T-helper 1 cell treated with Interleukin-12 subunit alpha and Interleukin-12 subunit beta and Interleukin-4 antibody, amounts not matched to agents 30 μg/mL and 1 μg/mL, for 36 hours (primary cell): ENCODE data around the gene CRTC1.

Experiments
- H3K27ac Mint-ChIP-seq: one replicate; pipeline ENCODE4 v1.8.0; 2021; ENCODE audit warnings: mild to moderate bottlenecking, mixed read lengths
- H3K27me3 Mint-ChIP-seq: one replicate; pipeline ENCODE4 v1.8.0; 2021; ENCODE audit warnings: low read depth, mixed read lengths
- H3K36me3 Mint-ChIP-seq: one replicate; pipeline ENCODE4 v1.8.0; 2021; ENCODE audit warnings: low read depth, mixed read lengths
- H3K4me1 Mint-ChIP-seq: one replicate; pipeline ENCODE4 v1.8.0; 2021; ENCODE audit warnings: low read depth, mixed read lengths
- H3K4me3 Mint-ChIP-seq: one replicate; pipeline ENCODE4 v1.8.0; 2021; ENCODE audit warnings: mild to moderate bottlenecking, moderate library complexity, mixed read lengths
- H3K9me3 Mint-ChIP-seq: one replicate; pipeline ENCODE4 v1.8.0; 2021; ENCODE audit warnings: mixed read lengths

The CRTC1 gene

DNA sequence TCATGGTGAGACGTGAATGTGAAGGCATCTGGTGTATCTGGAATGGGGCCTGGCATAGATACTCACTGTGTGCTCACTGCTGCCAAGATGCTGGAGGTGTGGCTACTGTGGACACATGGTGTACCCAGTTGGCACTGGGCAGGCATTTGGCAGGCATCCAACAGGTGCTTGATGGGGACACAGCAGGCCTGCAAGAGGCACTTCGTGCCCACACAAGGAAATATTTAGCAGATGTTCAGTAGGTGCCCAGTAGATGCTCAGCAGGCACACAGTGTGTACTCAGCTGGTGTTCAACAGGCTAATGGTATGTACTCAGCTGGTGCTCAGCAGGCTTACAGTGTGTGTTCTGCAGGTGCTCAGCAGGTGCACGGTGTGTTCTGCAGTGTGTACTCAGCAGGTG is 14.2 kb downstream of the CRTC1 start:
- H3K36me3 Mint-ChIP-seq, result no peaks in the 10 kb centered on the region
- no peaks in the 10 kb centered on the region for H3K27me3 Mint-ChIP-seq
- no peak overlapping the region for H3K27ac Mint-ChIP-seq
- H3K4me3 Mint-ChIP-seq, result no peak overlapping the region
- H3K4me1 Mint-ChIP-seq, result peaks cover 18% of the 10 kb centered on the region
- H3K9me3 Mint-ChIP-seq, result no peaks in the 10 kb centered on the region

DNA sequence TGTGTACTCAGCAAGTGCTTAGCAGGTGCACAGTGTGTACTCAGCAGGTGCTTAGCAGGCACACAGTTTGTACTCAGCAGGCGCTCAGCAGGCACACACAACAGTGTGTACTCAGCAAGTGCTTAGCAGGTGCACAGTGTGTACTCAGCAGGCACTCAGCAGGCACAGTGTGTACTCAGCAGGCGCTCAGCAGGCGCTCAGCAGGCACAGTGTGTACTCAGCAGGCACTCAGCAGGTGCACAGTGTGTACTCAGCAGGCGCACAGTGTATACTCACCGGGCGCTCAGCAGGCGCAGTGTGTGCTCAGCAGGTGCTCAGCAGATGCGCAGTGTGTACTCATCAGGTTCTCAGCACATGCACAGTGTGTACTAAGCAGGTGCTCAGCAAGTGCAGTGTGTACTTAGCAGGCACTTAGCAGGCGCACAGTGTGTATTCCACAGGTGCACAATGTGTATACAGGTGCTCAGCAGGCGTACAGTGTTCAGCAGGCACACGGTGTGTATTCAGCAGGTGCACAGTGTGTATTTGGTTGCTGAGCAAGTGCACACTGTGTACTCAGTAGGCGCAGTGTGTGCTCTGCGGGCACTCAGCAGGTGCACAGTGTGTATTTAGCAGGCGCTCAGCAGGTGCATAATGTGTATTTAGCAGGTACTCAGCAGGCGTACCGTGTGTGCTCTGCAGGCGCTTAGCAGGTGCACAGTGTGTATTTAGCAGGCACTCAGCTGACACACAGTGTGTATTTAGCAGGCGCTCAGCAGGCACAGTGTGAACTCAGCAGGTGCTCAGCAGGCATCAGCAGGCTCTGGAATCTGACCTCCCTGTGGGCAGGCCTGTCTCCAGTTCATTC is 15.1 kb downstream of the CRTC1 start:
- H3K36me3 Mint-ChIP-seq, result no peaks in the 10 kb centered on the region
- no peak overlapping the region for H3K27ac Mint-ChIP-seq
- H3K27me3 Mint-ChIP-seq, result no peaks in the 10 kb centered on the region
- H3K4me3 Mint-ChIP-seq, result no peak overlapping the region
- peaks cover 18% of the 10 kb centered on the region for H3K4me1 Mint-ChIP-seq
- H3K9me3 Mint-ChIP-seq, result no peaks in the 10 kb centered on the region

DNA sequence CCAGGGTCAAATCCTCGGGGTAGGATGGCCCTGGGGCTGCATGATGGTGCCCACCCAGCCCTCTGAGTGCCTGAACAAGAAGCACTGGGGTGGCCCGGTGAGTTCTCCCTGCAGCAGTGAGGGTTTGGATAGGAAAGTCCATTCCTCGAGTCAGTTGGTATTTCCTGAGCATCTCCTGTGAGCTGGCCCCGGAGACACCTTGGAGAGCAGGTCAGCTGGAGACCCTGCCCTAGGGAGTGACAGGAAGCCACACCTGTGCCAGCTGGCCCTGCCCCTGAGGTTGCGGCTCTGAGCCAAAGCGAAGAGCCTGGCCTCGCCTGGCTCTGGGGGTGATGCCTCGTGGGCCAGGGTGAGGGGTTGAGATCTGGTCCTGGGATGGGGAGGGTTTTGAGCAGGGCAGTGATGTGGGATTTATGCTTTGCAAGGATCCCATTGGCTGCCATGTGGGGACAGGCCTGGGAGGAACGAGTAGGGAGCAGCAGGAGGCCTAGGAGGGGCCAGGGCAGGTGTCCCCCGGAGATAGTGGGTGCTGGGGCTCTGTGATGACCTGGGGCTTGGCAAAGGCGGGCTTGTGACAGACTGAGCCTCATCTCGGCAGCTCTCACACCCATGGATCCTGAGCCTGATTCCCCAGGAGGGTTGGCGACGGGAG is 16.0 kb downstream of the CRTC1 start:
- Mint-ChIP-seq H3K27me3 (no peaks in the 10 kb centered on the region), H3K27ac (peak overlapping the region; percentile 52), H3K36me3 (no peaks in the 10 kb centered on the region), H3K4me3 (peak overlapping the region; percentile 50), H3K4me1 (peaks cover 18% of the 10 kb centered on the region), H3K9me3 (no peaks in the 10 kb centered on the region)

DNA sequence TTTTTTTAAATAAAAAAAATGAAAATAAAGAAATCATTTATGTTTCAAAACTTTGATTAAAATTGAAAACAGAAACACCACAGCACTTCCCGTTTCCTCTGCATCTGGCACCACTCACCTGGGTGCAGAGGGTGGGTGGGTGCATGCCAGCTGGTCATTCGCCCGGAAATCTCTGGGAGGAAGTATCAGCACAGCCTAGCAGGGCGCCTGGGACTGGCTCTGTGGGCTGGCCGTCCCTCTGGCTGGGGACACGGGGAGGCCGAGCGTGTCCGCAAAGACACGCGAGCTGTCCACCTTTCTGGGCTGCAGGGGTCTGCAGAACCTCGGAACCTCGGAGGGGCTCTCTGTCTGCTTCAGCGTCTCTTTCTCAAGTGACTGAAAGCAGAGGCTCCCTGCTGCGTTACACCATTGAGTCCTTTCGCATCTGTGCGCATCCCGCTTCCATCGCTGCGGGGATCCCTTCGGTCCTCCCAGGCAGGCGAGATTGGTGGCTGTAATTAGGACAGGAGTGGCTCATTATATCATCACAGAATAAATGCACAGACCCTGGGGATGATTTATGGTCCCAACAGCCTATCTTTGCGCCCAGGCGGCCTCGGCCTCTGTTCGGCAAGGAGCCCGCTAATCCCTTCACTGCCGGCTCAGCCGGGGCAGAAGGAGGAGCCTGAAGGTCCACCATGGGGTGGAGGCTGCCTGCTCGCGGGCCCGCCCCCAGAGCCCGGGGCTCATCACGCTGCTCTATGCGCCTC is 17.2 kb downstream of the CRTC1 start:
- Mint-ChIP-seq H3K27me3 (no peaks in the 10 kb centered on the region), H3K4me3 (peak overlapping the region; percentile 65), H3K27ac (no peak overlapping the region), H3K4me1 (peaks cover 18% of the 10 kb centered on the region), H3K36me3 (no peaks in the 10 kb centered on the region), H3K9me3 (no peaks in the 10 kb centered on the region)

DNA sequence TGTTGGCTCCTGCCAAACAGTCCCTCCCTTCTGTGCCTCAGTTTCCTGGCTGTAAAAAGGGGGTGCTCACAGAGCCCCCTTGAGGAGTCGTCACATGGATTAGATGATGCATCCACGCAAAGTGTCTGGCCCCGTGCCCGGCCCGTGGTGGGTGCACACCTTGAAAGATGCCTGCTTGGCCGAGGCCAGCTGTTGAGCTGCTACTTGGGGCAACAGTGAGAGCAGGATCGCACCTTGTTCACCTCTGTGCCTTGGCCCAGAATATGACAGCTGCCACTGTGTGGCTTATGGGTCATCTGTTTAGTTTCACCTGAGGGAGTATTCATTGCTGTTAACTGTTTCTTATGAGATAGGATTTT is 17.7 kb downstream of the CRTC1 start:
- Mint-ChIP-seq H3K36me3 (no peaks in the 10 kb centered on the region), H3K27ac (no peak overlapping the region), H3K9me3 (no peaks in the 10 kb centered on the region), H3K4me3 (peak overlapping the region; percentile 65), H3K4me1 (peaks cover 18% of the 10 kb centered on the region), H3K27me3 (no peaks in the 10 kb centered on the region)

DNA sequence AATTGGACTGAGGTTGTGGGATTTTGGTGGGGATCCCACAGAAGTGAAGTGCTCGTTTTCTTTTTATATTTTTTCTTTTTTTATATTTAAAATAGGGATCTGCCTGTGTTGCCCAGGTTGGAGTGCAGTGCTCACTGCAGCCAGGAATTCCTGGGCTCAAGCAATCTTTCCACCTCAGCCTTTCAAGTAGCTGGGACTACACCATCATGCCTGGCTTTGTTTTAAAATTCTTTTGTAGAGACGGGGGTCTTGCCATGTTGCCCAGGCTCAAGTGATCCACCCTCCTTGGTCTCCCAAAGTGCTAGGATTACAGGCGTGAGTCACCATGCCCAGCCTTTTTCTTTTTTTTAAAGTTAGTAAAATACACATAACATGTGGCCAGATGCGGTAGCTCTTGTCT is 20.6 kb downstream of the CRTC1 start:
- Mint-ChIP-seq H3K9me3 (no peaks in the 10 kb centered on the region), H3K4me1 (peaks cover 21% of the 10 kb centered on the region), H3K27ac (no peak overlapping the region), H3K27me3 (peaks cover 8% of the 10 kb centered on the region), H3K36me3 (no peaks in the 10 kb centered on the region), H3K4me3 (no peak overlapping the region)

DNA sequence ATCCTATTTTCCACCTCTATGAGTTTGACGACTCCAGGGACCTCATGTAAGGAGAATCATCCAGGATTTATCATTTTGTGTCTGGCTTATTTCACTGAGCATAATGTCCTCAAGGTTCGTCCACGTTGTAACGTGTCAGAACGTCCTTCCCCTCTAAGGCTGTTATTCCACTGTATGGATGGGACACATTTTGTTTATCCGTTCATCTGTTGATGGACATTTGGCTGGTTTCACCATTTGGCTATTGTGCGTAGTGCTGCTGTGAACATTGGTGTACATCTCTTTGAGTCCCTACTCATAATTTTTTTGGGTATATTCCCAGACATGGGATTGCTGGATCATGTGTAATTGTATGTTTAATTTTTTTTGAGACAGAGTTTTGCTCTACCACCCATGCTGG is 21.5 kb downstream of the CRTC1 start:
- Mint-ChIP-seq H3K4me1 (peaks cover 13% of the 10 kb centered on the region), H3K9me3 (no peaks in the 10 kb centered on the region), H3K27me3 (peaks cover 8% of the 10 kb centered on the region), H3K36me3 (no peaks in the 10 kb centered on the region), H3K27ac (no peak overlapping the region), H3K4me3 (no peak overlapping the region)

DNA sequence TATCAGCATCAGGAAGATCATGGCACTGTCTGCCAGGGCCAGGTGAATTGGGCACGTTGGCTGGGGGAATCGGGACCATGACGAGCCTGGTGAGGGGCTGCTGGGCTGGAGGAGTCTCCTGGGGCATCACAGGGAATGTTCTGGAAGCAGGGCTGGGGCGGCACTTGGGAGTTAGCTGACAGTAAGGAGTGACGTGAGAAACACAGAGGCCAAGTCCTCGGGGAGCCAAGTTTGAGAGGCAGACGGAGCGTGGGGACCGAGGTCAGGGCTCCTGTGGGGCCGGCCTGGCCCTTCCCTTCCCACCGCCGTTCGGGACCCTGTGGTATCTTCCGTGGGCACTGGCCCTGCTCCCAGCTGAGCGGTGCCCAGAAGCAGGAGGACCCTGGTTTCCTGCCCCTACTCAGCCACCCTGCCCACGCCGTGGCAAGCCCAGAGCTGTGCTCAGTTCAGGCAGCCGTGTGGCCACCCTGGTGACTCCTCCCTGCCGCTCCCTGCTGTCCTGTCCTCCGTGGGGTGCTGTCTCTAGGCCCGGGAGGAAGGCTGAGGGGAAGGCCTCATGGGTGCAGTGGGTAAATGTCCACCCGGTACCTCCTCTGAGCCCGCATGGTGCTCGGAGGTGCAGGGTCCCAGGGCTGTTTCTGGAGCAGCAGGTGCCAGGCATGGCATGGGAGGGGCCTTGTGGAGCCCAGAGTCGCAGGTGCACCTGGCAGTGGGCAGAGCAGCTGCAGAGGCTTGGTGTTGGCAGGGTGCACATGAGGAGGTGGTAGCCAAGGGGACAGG is 25.2 kb downstream of the CRTC1 start:
- Mint-ChIP-seq H3K36me3 (no peaks in the 10 kb centered on the region), H3K27me3 (peaks cover 8% of the 10 kb centered on the region), H3K9me3 (no peaks in the 10 kb centered on the region), H3K27ac (no peak overlapping the region), H3K4me3 (no peak overlapping the region), H3K4me1 (peaks cover 4% of the 10 kb centered on the region)

DNA sequence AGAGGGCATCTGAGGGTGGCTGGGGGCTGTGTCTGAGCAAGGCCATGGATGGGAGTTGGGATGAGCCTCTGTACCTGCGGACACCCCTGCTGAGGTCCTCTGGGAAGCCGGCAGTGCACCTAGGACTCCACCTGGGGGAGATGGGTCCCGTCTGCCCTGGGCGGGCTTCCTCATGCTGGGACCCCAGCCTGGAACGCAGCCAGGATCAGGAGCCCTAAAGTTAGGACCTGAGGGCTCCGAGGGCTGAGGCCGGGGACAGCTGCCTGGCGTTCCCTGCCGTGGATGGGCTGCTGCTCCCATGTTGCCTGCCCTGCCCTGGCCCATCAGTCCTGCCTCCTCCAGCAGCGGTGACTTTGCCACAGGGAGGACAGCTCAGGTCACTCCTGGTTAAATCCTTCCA is 26.1 kb downstream of the CRTC1 start:
- Mint-ChIP-seq H3K36me3 (no peaks in the 10 kb centered on the region), H3K27me3 (peaks cover 8% of the 10 kb centered on the region), H3K27ac (no peak overlapping the region), H3K4me1 (peaks cover 4% of the 10 kb centered on the region), H3K4me3 (no peak overlapping the region), H3K9me3 (no peaks in the 10 kb centered on the region)

DNA sequence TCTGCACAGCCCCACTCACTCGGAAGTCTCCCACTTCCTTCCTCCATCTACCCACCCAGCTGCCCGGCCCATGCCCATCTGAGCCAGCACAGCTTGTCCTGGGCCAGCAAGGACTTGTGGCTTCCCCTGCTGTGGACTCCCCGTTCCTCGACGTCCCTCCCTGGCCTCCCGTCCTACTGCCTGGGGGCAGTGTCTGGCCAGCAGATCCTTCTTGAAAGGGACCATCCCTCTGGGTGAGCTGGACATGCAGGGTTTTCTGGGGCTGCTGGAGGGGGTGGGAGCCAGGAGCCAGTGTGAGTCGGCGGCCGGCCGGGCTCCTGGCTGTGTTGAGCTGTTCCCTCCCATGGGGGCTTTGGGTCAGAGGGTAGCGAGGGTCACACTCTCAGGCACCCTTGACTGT is 26.7 kb downstream of the CRTC1 start:
- Mint-ChIP-seq H3K9me3 (no peaks in the 10 kb centered on the region), H3K36me3 (no peaks in the 10 kb centered on the region), H3K27ac (no peak overlapping the region), H3K27me3 (peaks cover 8% of the 10 kb centered on the region), H3K4me3 (no peak overlapping the region), H3K4me1 (peaks cover 5% of the 10 kb centered on the region)

DNA sequence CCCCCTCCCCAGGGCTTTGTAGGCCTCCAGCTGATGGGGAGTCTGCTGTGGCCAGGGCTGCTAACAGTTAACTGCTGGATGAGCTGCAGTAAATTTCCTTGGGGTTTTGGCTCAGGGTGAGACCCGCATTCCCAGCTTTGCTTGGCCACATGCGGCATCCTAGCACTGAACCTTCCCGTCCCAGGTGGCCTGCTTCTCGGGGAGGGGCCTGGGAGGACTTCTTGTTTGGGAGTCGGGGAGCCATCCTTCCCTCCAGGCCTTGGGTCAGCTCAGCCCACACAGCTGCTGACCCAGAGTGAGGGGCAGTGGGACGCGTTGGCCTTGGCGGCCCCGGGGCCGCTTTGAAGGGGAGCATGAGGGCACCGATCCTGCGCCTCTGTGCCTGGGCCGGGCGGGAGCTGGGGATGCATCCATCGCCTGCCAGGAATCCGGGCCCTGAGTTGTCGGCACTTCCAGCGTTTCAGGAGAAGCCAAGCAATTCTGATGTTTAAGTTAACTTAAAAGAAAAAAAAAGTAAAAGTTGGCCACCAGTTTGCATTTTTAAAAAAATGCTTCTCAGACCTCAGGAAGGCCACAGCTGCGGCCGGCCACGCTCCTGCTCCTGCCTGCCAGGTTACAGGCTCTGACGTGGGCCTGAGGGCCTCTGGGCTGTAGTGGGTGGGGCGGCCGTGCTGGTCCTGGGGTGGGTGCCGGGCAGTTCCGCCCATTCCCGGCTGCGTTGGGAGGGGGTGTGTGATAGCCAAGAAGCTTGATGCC is 27.7 kb downstream of the CRTC1 start:
- Mint-ChIP-seq H3K9me3 (no peaks in the 10 kb centered on the region), H3K36me3 (no peaks in the 10 kb centered on the region), H3K27me3 (peaks cover 8% of the 10 kb centered on the region), H3K4me3 (no peak overlapping the region), H3K4me1 (peaks cover 6% of the 10 kb centered on the region), H3K27ac (no peak overlapping the region)

DNA sequence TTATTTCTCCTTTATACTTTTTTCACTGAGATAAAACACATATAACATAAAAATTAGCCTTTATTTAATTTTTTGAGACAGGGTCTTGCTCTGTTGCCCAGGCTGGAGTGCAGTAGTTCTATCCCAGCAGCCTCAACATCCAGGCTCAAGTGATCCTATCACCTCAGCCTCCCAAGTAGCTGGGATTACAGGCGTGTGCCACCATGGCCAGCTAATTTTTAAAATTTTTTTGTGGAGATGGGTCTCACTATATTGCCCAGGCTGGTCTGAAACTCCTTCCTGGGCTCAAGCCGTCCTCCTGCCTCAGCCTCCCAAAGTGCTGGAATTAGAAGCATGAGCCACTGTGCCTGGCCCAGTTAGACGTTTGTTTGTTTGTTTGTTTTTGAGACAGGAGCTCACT is 28.4 kb downstream of the CRTC1 start:
- H3K27ac Mint-ChIP-seq, result no peak overlapping the region
- H3K36me3 Mint-ChIP-seq, result no peaks in the 10 kb centered on the region
- H3K27me3 Mint-ChIP-seq, result peaks cover 5% of the 10 kb centered on the region
- H3K9me3 Mint-ChIP-seq, result no peaks in the 10 kb centered on the region
- H3K4me3 Mint-ChIP-seq, result no peak overlapping the region
- H3K4me1 Mint-ChIP-seq, result peaks cover 6% of the 10 kb centered on the region

DNA sequence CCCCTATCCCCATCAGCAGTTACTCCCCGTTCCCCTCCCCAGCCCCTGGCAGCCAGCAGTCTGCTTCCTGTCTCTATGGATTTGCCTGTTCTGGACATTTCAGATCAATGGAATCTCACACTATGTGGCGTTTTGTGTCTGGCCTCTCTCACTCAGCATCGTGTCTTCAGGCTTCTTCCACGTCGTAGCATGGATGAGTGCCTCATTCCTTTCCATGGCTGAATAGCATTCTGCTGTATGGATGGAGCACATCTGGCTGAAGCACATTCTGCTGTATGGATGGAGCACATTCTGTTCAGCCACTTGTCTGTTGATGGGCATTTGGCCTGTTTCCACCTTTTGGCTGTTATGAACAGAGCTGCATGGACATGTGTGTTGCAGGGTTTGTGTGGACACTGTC is 29.5 kb downstream of the CRTC1 start:
- Mint-ChIP-seq H3K27ac (no peak overlapping the region), H3K4me1 (peaks cover 8% of the 10 kb centered on the region), H3K36me3 (no peaks in the 10 kb centered on the region), H3K4me3 (no peak overlapping the region), H3K9me3 (no peaks in the 10 kb centered on the region), H3K27me3 (no peaks in the 10 kb centered on the region)
